CD4-positive, alpha-beta T cell treated with Interferon gamma for 1 hour (primary cell): ENCODE data around the gene ZNF778.
"Not testable (repeated sequence)": the region's sequence is repeated elsewhere in the genome, so short reads cannot be mapped to it uniquely, and the experiment has no call there.

ENCODE experiments used
- DNase-seq: peaks from one replicate; pipeline ENCODE4 v3.0.0-alpha.2; 2020

Gene ZNF778

GRCh38 chr16:89219365-89219764 lies 1.9 kb downstream of the ZNF778 start:
- no peak for DNase-seq

DNA sequence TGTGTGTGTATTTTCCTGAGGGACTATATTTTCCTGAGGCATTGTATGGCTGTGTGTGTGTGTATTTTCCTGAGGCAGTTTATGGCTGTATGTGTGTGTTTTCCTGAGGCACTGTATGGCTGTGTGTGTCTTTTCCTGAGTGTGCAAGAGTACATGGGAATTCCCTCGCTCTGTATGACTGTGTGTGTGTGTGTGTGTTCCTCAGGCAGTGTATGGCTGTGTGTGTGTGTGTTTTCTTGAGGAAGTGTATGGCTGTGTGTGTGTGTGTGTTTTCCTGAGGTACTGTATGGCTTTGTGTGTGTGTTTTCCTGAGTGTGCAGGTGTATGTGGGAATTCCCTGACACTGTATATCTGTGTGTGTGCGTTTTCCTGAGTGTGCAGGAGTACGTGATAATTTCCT lies 4.1 kb downstream of the ZNF778 start:
- DNase-seq: no peak

DNA sequence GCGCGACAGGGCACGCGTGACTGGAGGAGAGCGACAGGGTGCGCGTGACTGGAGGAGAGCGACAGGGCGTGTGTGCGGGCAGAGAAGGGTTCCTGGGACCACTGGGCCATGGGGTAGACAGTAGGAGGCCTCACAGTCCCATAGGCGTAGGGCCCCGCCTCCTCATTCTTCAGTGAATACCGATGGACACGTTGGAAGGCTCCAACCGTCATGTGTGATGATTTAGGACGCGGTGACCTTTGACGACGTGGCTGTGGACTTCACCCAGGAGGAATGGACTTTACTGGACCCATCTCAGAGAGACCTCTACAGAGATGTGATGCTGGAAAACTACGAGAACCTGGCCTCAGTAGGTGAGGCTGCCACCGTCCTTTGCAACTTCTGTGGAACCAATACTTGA lies 5.4 kb downstream of the ZNF778 start:
- no peak for DNase-seq

GRCh38 chr16:89224665-89225064 lies 7.2 kb downstream of the ZNF778 start:
- DNase-seq: no peak

GRCh38 chr16:89230255-89230654 lies 12.8 kb downstream of the ZNF778 start:
- no peak for DNase-seq

DNA sequence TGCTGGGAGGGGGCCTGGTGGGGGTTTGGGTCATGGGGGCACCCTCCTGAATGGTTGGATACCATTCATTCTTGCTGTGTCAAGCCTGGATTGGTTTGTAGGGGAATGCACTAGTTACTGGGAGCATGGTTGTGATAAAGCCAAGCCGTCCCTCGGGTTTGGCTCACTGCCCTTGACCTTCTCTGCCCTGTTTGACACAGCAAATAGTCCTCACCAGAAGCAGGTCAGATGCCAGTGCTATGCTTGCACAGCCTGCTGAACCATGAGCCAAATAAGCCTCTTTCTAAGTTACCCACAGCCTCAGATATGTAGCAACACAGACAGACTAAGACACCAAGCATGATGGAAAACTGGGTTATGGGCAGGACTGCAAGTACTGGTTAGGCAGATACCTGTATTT lies 14.6 kb downstream of the ZNF778 start:
- no peak for DNase-seq

- DNase-seq: no peak
Observed at GRCh38 chr16:89233678-89234490, 16.4 kb downstream of the ZNF778 start.

GRCh38 chr16:89237733-89238132 lies 20.2 kb downstream of the ZNF778 start:
- DNase-seq: no peak

DNA sequence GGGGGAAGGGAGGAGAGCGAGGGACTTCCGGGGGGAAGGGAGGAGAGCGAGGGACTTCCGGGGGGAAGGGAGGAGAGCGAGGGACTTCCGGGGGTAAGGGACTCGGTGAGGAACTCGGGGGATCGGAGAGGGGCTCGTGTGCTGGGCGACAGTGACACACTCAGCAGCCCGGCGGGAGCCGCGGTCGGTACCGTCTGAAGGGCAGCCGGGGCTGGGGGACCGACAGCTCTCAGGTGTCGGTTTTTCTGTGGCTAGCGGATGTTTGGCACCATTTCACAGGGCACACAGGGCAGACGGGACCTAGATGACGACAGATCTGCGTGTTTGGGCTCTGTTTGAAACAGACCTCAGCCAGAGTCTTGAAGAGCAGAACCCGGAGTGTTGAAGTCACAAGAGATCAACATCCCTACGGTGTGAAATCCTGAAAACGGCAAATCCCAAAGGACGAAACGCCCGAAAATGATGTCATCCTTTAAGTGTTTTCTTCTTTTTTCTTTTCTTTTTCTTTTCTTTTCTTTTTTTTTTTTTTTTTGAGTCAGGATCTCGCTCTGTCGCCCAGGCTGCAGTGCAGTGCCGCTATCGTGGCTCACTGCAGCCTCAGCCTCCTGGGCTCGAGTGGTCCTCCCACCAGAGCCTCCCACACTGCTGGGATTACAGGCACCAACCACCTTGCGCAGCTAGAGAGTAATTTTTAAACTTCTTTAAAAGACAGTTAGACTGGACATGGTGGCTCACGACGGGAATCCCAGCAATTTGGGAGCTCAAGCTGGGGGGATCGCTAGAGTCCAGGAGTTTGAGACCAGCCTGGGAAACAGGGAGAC lies 23.9 kb downstream of the ZNF778 start:
- peak; percentile 91 for DNase-seq

- DNase-seq: no peak
Observed at GRCh38 chr16:89242795-89243200, 25.3 kb downstream of the ZNF778 start.

- DNase-seq: no peak
Observed at GRCh38 chr16:89243664-89244063, 26.2 kb downstream of the ZNF778 start.

- not testable (repeated sequence) for DNase-seq
Observed at GRCh38 chr16:89244264-89244663, 26.8 kb downstream of the ZNF778 start.

DNA sequence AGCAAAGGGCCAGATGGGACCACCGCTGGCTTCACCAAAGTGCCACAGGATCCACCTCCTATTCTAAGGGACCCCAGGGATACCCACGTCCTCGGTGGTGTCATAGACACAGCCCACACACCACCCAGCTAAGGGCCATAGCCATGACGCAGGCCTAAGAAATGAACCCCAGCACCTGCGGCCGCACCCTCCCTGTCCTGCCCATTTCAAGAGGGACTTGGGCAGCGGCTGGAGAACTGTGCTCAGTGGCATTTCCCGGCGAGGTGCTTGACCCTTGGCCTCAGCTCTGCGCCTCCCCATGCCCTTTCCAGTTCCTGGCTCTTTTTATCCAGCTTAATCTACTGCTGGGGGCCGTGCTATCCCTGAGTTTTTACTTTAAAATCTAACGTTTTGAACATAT lies 27.3 kb downstream of the ZNF778 start:
- no peak for DNase-seq

DNA sequence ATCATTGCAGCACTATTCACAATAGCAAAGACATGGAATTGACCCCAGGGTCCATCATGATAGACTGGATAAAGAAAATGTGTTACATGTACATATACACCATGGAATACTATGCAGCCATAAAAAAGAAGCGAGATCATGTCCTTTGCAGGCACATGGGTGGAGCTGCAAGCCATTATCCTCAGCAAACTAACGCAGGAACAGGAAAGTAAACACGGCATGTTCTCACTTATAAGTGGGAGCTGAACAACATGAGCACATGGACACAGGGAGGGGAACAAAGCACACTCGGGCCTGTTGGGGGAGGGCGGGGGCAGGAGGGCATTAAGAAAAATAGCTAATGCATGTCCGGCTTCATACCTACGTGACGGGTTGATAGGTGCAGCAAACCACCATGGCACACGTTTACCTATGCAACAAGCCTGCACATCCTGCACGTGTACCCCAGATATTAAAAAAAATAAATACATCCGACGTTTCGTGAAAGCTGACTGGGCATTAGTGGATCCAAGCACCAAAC lies 28.9 kb downstream of the ZNF778 start:
- DNase-seq: no peak

DNA sequence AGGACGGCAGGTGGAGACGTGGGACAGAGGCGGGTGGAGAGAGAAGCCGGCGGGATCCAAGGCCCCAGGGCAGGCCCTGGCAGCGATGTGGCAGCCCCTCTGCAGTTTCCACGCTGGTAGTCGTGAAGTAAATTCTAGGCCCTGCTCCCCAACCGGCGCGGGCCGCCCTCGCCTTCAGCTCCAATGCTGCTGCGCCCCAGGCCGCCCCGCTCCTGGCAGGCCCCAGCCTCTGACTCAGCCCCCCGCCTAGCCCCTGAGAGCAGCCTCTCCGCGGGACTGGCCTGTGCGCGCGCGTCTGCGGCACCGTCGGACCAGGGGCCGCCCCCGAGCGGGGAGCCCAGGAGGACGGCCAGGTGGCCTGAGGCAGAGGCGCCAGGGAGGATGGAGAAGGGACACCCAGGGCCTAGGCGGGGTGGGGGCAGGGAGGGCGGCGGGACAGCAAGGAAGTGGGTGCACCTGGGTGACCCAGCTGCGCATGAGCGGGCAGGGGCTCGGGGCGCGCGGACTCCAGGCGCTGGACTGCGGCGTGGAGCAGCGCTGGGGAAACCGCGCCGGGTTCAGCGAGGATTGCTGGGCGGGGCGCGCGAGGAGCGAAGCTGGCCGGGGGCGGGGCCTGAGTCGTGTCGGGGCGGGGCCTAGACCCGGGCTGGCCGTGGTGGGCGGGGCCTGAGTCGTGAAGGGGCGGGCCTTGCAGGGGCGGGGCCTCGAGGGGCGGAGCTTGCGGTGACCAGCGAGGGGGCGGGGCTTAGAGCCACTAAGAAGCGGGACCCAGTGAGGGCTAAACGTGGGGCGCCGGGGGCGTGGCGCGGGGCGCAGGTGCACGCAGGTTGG lies 29.6 kb downstream of the ZNF778 start:
- peak; percentile 87 for DNase-seq

DNA sequence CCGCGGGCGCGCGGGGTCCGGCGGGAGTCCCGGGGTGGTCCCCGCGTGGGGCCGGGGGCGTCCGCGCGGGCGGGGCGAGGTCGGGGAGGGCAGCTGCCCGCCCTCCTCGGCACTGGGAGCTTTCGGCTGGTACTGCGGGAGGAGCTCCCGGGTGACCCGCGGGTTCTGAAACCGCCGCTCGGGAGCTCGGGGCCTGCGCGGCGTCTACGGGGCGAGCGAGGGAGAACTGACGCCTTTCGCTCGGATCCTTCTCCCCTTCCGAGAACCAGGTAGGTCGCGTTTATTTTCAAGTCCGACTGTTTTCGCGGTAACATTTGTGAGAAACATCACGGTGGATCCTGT lies 30.2 kb downstream of the ZNF778 start:
- DNase-seq: not testable (repeated sequence)

DNA sequence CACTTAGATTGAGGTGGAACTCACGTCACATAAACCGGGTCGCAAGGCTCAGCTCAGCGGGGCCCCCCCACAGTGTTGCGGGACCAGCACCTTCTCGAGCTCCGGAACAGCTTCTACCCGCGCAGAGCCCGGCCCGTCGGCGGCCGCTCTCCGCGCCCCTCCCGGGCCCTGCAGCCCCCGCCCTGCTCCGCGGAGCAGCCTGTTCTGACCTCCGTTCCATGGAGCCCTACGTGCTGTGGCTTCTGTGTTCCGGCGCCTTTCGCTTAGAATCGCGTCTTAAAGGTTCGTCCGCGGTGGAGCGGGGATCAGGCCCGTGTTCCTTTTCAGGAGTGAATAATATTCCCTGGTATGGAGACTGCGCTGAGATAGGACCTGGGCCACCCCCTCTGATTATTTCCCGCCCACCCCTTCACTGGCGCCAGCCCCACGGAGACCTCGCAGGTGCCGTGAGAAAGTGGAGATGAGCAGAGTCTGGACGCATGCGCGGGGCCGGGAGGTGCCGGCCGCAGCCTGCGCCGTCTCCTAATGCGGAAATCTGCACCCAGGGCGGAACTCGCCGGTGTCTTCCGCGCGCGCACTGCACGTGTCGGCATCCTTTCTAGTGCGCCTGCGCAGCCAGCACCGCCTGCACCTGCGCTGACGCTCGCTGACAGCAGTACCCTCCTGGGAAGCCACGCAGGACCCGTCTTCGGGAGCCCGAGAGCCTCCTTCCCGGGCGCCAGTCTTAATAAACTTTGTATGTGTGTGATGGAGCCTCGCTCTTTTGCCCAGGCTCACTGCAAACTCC lies 30.9 kb downstream of the ZNF778 start:
- peak; percentile 34 for DNase-seq

DNA sequence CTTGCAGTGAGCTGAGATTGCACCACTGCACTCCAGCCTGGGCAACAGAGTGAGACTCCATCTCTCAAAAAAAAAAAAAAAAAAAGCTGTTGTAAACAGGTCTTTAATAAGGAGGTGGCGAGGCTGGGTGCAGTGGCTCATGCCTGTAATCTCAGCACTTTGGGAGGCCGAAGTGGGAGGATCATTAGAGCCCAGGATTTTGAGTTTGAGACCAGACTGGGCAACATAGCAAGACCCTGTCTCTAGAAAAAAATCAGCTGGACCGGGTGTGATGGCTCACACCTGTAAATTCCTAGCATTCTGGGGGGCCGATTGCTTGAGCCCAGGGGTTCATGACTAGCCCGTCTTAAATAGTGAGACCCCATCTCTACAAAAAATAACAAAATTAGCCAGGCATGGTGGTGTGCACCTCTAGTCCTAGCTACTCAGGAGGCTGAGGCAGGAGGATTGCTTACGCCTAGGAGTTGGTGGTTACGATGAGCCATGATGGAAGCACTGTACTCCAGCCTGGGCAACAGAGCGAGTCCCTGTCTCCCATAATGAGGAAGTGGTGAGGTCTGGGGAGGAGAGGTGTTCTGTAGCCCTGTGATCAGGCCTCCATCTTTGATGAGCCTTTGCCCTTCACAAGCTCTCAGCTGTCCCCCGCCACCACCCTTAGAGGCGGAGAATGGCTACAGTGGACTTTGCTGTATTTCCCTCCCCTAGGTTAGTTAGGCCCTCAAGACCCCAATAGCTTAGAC lies 36.2 kb downstream of the ZNF778 start:
- no peak for DNase-seq

- DNase-seq: peak; percentile 74
Observed at GRCh38 chr16:89256651-89257254, 39.2 kb downstream of the ZNF778 start.

GRCh38 chr16:89257281-89257731 lies 39.8 kb downstream of the ZNF778 start:
- DNase-seq: no peak
